ENCODE results near the gene SMIM36.

Gene SMIM36

GRCh38 chr17:55414983-55415382 lies 96.3 kb downstream of the SMIM36 start:
- H3K4me3 ChIP-seq (replicated peaks in 1 of 2; ENCODE audit: low read depth in 2 of 2, low read length in 2 of 2) = no peak overlapping the region
- no peak for DNase-seq (ENCODE audit: low read depth in 2 of 2)
- TF ChIP-seq, protein P1, sequence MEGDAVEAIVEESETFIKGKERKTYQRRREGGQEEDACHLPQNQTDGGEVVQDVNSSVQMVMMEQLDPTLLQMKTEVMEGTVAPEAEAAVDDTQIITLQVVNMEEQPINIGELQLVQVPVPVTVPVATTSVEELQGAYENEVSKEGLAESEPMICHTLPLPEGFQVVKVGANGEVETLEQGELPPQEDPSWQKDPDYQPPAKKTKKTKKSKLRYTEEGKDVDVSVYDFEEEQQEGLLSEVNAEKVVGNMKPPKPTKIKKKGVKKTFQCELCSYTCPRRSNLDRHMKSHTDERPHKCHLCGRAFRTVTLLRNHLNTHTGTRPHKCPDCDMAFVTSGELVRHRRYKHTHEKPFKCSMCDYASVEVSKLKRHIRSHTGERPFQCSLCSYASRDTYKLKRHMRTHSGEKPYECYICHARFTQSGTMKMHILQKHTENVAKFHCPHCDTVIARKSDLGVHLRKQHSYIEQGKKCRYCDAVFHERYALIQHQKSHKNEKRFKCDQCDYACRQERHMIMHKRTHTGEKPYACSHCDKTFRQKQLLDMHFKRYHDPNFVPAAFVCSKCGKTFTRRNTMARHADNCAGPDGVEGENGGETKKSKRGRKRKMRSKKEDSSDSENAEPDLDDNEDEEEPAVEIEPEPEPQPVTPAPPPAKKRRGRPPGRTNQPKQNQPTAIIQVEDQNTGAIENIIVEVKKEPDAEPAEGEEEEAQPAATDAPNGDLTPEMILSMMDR (IDR thresholded peaks at IDR 0.05; ENCODE audit: low read depth, low read length) = no peak

DNA sequence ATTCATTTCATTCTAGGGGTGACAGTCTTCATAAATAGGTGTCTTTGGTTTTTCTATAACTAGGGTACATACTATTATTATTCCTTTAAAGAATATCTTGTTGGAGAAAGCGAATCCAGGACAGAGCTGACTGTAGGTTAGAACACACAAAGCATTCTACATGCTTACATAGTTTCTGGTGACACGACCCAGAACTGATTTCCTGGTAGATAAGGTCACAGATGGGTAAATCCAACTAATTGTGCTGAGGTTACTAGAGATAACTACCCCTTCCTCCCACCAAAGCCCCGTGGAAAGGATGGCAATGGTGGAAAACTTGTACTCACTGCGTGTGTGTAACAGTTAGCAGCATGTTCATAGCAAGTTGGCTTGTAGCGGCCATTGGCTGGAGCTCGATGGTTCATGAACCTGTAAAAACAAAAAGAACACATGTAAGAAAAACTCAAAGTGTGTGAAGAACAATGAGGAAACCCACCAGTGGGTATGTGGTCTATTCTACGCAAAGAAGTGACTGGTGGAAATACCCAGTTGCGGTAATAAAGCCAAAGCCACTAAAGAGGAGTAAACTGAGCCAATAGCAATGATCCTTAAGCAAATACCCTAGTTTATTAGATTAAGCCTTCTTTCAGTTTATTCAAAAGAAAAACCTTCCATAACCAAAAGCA lies 97.3 kb downstream of the SMIM36 start:
- no peak for DNase-seq (ENCODE audit: low read depth in 2 of 2)
- H3K4me3 ChIP-seq (replicated peaks in 1 of 2; ENCODE audit: low read depth in 2 of 2, low read length in 2 of 2) = no peak overlapping the region
- TF ChIP-seq, protein P1 (IDR thresholded peaks at IDR 0.05; ENCODE audit: low read depth, low read length) = no peak

GRCh38 chr17:55411463-55411855 lies 99.8 kb downstream of the SMIM36 start:
- no peak for DNase-seq (ENCODE audit: low read depth in 2 of 2)
- TF ChIP-seq, protein P1 (IDR thresholded peaks at IDR 0.05; ENCODE audit: low read depth, low read length) = no peak

DNA sequence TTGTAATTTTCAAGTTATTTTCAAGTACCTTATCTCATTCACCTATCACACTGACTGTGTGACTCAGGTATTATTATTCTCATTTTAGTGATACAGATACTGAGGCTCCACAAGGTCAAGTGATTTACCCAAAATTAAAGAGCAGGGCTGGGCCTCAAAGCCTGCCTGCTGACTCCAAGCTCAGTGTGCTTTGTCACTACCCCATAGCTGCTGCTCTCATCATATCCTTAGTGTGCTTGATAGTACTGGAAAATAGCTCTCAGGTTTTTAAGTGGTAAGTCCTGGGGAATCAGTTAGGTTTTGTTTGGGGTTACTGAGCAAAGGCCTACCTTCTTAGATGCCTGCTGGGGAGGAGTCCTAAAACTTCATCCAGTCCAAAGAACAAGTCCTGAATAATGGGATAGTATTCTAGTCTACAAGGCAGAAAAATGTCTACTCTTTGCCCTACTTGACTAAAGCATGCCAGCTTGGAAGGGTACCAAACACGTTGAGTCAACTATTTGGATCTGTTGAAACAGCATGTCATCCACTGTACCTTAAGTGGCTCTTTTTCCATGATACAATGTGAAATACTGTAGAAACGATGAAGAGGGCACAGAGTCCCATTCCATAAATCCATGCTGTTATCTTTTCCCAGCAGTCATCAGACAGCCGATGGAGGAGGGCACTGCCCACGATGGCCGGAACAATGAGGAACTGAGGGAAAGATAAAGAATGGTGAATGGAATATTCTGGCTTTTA lies 100.4 kb downstream of the SMIM36 start:
- TF ChIP-seq, protein P1 (IDR thresholded peaks at IDR 0.05; ENCODE audit: low read depth, low read length) = no peak
- peak in 1 of 2 donors; percentile 62 for DNase-seq (ENCODE audit: low read depth in 2 of 2)
- H3K4me3 ChIP-seq (replicated peaks in 1 of 2; ENCODE audit: low read depth in 2 of 2, low read length in 2 of 2) = no peak overlapping the region

More at GRCh38 chr17:55411463-55411855, 99.8 kb downstream of the SMIM36 start:
- no peak overlapping the region for H3K4me3 ChIP-seq (replicated peaks in 1 of 2; ENCODE audit: low read depth in 2 of 2, low read length in 2 of 2)

GRCh38 chr17:55409030-55409800 lies 102.0 kb downstream of the SMIM36 start:
- TF ChIP-seq, protein P1 (IDR thresholded peaks at IDR 0.05; ENCODE audit: low read depth, low read length) = no peak
- no peak overlapping the region for H3K4me3 ChIP-seq (replicated peaks in 1 of 2; ENCODE audit: low read depth in 2 of 2, low read length in 2 of 2)
- no peak for DNase-seq (ENCODE audit: low read depth in 2 of 2)

DNA sequence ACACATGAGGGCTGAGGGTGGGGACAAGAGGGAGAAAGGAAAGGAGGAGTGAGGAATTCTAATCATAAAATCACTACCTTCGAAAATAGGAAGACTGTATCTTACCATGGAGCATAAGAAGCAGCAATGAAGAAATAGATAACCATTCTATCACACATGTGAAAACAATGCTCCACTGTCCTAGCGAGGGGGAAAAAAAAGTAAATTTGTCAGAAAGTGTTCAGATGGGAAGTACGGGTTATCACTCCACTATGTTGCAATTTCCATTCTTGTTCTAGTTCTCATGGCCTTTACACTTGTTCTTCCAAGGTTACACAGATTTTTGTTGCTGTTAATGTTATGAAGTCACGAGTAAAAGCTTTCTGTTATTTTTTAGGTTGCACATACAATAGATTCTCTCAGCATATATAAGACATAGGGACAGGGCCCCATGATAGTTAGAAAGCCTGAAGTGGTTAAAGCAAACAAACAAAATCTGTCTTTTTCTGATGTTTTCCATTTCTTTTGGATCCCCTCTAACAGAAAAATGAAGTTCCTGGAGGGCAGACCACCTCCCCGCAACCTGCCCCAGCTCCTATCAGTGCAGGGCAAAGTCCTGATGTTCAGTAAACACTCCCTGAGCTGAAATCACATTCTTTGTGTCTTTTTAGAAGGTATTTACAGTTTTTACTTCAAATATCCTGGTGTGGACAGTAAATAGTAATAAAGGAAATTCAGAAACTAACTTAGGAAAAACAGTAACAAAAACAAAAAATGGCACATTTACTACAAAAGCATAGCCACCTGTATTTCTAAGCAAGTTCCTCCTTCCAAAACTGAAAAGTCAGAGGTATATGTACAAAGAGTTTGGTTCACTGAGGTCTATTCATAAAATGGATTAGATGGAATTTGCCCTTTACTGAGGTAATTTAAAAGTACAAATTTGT lies 103.3 kb downstream of the SMIM36 start:
- no peak overlapping the region for H3K4me3 ChIP-seq (replicated peaks in 1 of 2; ENCODE audit: low read depth in 2 of 2, low read length in 2 of 2)
- TF ChIP-seq, protein P1 (IDR thresholded peaks at IDR 0.05; ENCODE audit: low read depth, low read length) = no peak
- DNase-seq (ENCODE audit: low read depth in 2 of 2) = peak in 1 of 2 donors; percentile 53

All from cardiac fibroblast (primary cell).